CD4-positive, alpha-beta T cell treated with Interleukin-21 for 1 hour (primary cell): ENCODE data around the gene DENND4A.

Experiments used
- DNase-seq: peaks from one replicate; pipeline ENCODE4 v3.0.0-alpha.2; 2020

DENND4A gene

GRCh38 chr15:65660927-65661326 lies 131.2 kb downstream of the DENND4A start:
- DNase-seq: no peak

- DNase-seq: no peak
These were observed 132.5 kb downstream of the DENND4A start for GRCh38 chr15:65659502-65660052.

- no peak for DNase-seq
These were observed 136.6 kb downstream of the DENND4A start for GRCh38 chr15:65655457-65655856.

- no peak for DNase-seq
These were observed 137.1 kb downstream of the DENND4A start for GRCh38 chr15:65655026-65655425.

GRCh38 chr15:65653801-65654521 lies 138.1 kb downstream of the DENND4A start:
- no peak for DNase-seq

GRCh38 chr15:65653341-65653740 lies 138.8 kb downstream of the DENND4A start:
- no peak for DNase-seq

- DNase-seq: no peak
These were observed 140.0 kb downstream of the DENND4A start for GRCh38 chr15:65651831-65652749.

GRCh38 chr15:65651042-65651322 lies 141.1 kb downstream of the DENND4A start:
- DNase-seq: no peak

GRCh38 chr15:65650312-65651041 lies 141.6 kb downstream of the DENND4A start:
- DNase-seq: no peak

GRCh38 chr15:65646486-65646885 lies 145.6 kb downstream of the DENND4A start:
- DNase-seq: no peak

- DNase-seq: no peak
These were observed 146.7 kb downstream of the DENND4A start for GRCh38 chr15:65645392-65645791.

GRCh38 chr15:65644282-65644681 lies 147.8 kb downstream of the DENND4A start:
- no peak for DNase-seq

- no peak for DNase-seq
These were observed 149.5 kb downstream of the DENND4A start for GRCh38 chr15:65642594-65642993.

- DNase-seq: no peak
These were observed 150.2 kb downstream of the DENND4A start for GRCh38 chr15:65641768-65642475.

GRCh38 chr15:65639509-65639908 lies 152.6 kb downstream of the DENND4A start:
- no peak for DNase-seq

GRCh38 chr15:65638681-65639089 lies 153.4 kb downstream of the DENND4A start:
- peak; percentile 78 for DNase-seq

- DNase-seq: no peak
These were observed 154.0 kb downstream of the DENND4A start for GRCh38 chr15:65638109-65638508.

- DNase-seq: no peak
These were observed 157.7 kb downstream of the DENND4A start for GRCh38 chr15:65634356-65634755.

- DNase-seq: no peak
These were observed 158.3 kb downstream of the DENND4A start for GRCh38 chr15:65633752-65634151.

- no peak for DNase-seq
These were observed 159.2 kb downstream of the DENND4A start for GRCh38 chr15:65632780-65633375.

- DNase-seq: no peak
These were observed 160.6 kb downstream of the DENND4A start for GRCh38 chr15:65631503-65631902.

- DNase-seq: no peak
These were observed 161.3 kb downstream of the DENND4A start for GRCh38 chr15:65630760-65631159.
